ENCODE results near the gene IFNGR1. TPM values are rescaled to one million over a fixed set of nuclear protein-coding genes. Genes with fewer than 3 reads are reported as not detected.
"Not testable (repeated sequence)": the region's sequence is repeated elsewhere in the genome, so short reads cannot be mapped to it uniquely, and the experiment has no call there.

IFNGR1 gene
- total RNA-seq, 1 experiment from 2014 or later, result 87.3 TPM

- peak; percentile 60 for DNase-seq (ENCODE audit: low read depth)
These were observed 17.6 kb upstream of the IFNGR1 start for GRCh38 chr6:137236581-137237355.

GRCh38 chr6:137235686-137236085 lies 16.5 kb upstream of the IFNGR1 start:
- DNase-seq (ENCODE audit: low read depth), result no peak

GRCh38 chr6:137233911-137234863 lies 15.0 kb upstream of the IFNGR1 start:
- peak; percentile 96 for DNase-seq (ENCODE audit: low read depth)

GRCh38 chr6:137231895-137232294 lies 12.7 kb upstream of the IFNGR1 start:
- no peak for DNase-seq (ENCODE audit: low read depth)

GRCh38 chr6:137230956-137231555 lies 11.9 kb upstream of the IFNGR1 start:
- no peak for DNase-seq (ENCODE audit: low read depth)

GRCh38 chr6:137230547-137230946 lies 11.4 kb upstream of the IFNGR1 start:
- no peak for DNase-seq (ENCODE audit: low read depth)

GRCh38 chr6:137229075-137229759 lies 10.0 kb upstream of the IFNGR1 start:
- DNase-seq (ENCODE audit: low read depth), result no peak

GRCh38 chr6:137227871-137228302 lies 8.7 kb upstream of the IFNGR1 start:
- DNase-seq (ENCODE audit: low read depth), result no peak

GRCh38 chr6:137226697-137227096 lies 7.5 kb upstream of the IFNGR1 start:
- no peak for DNase-seq (ENCODE audit: low read depth)

- no peak for DNase-seq (ENCODE audit: low read depth)
These were observed 5.6 kb upstream of the IFNGR1 start for GRCh38 chr6:137224799-137225198.

- peak; percentile 34 for DNase-seq (ENCODE audit: low read depth)
These were observed 4.4 kb upstream of the IFNGR1 start for GRCh38 chr6:137223370-137224131.

- no peak for DNase-seq (ENCODE audit: low read depth)
These were observed 3.2 kb upstream of the IFNGR1 start for GRCh38 chr6:137222381-137222780.

- DNase-seq (ENCODE audit: low read depth), result no peak
These were observed 573 bp upstream of the IFNGR1 start for GRCh38 chr6:137219664-137220252.

GRCh38 chr6:137218473-137218916 lies 690 bp downstream of the IFNGR1 start:
- peak; percentile 97 for DNase-seq (ENCODE audit: low read depth)

GRCh38 chr6:137217801-137218472 lies 1.2 kb downstream of the IFNGR1 start:
- peak; percentile 32 for DNase-seq (ENCODE audit: low read depth)

GRCh38 chr6:137216875-137217553 lies 2.2 kb downstream of the IFNGR1 start:
- DNase-seq (ENCODE audit: low read depth), result no peak

GRCh38 chr6:137216106-137216505 lies 3.1 kb downstream of the IFNGR1 start:
- peak; percentile 20 for DNase-seq (ENCODE audit: low read depth)

GRCh38 chr6:137215630-137216029 lies 3.6 kb downstream of the IFNGR1 start:
- not testable (repeated sequence) for DNase-seq (ENCODE audit: low read depth)

GRCh38 chr6:137214931-137215330 lies 4.3 kb downstream of the IFNGR1 start:
- DNase-seq (ENCODE audit: low read depth), result no peak

Measured in M059J (cell line).